H1 (cell line): ENCODE results near the gene NIPAL3. TPM values are rescaled to one million over a fixed set of nuclear protein-coding genes. Genes with fewer than 3 reads are reported as not detected.

Experiments
- HDAC2 ChIP-seq, 2 experiments: fragments of 300-600 bp in 1 of 2; sonication (generic) in 1 of 2; IDR thresholded peaks; 2 replicates each; pipeline ENCODE4 v1.6.1; 2011 to 2012; ENCODE audit warnings: low read depth in 2 of 2, low read length in 2 of 2, mild to moderate bottlenecking in 2 of 2, moderate library complexity in 2 of 2, borderline replicate concordance in 1 of 2, inconsistent platforms in 1 of 2
- SIN3A ChIP-seq, 2 experiments: IDR thresholded peaks in 1 of 2; conservative IDR thresholded peaks in 1 of 2; 2 replicates each; pipeline ENCODE4 v1.6.1; 2011 to 2012; ENCODE audit warnings: low read length in 2 of 2, improper control_type of control experiment in 1 of 2, low read depth in 1 of 2, mild to moderate bottlenecking in 1 of 2
- polyA plus RNA-seq, 7 experiments: library from polyadenylated mRNA; depleted of rRNA in 3 of 7; stranded (reverse) in 5 of 7; unstranded in 2 of 7; fragments of >200 nt in 5 of 7; fragments of 200-250 nt in 2 of 7; gene quantifications; 1 replicate in 5 of 7; 2 replicates in 1 of 7; 4 replicates in 1 of 7; pipeline versions ENCODE4 v1.2.1 to v1.2.3, GENCODE V29; 2011 to 2013; ENCODE audit warnings: missing spikeins in 2 of 7, mixed read lengths in 2 of 7
- total RNA-seq: library from RNA; stranded (reverse); fragmentation: NEBNext Ultra II Directional; extraction: Animal tissue kit (Norgen Biotek cat#: 25700); gene quantifications from 2 replicates; pipeline ENCODE4 v1.2.1, GENCODE V29; 2021

Gene NIPAL3
- total and polyA plus RNA-seq, 2 of the 8 experiments (the other 6 are each of a cell fraction or from before 2014, with no cell fraction given), result 8.8 to 11.0 TPM

- TF ChIP-seq SIN3A (conservative IDR thresholded peaks at IDR 0.05 in 1 of 2, IDR thresholded peaks at IDR 0.05 in 1 of 2; ENCODE audit: low read depth in 1 of 2, low read length in 2 of 2) (no peak), HDAC2 (IDR thresholded peaks at IDR 0.05; ENCODE audit: borderline replicate concordance in 1 of 2, low read depth in 2 of 2, low read length in 2 of 2) (no peak)
Observed at GRCh38 chr1:24381256-24381655, 34.3 kb upstream of the NIPAL3 start (continued).
